Measurements from ENCODE around the gene GOLGB1.

The GOLGB1 gene

GRCh38 chr3:121627211-121627610, 122.3 kb downstream of the GOLGB1 start:
- DNase-seq, result no peak

- no peak for DNase-seq
Measured at GRCh38 chr3:121626495-121626894, 123.0 kb downstream of the GOLGB1 start.

GRCh38 chr3:121624147-121624899, 125.2 kb downstream of the GOLGB1 start:
- no peak for DNase-seq

DNA sequence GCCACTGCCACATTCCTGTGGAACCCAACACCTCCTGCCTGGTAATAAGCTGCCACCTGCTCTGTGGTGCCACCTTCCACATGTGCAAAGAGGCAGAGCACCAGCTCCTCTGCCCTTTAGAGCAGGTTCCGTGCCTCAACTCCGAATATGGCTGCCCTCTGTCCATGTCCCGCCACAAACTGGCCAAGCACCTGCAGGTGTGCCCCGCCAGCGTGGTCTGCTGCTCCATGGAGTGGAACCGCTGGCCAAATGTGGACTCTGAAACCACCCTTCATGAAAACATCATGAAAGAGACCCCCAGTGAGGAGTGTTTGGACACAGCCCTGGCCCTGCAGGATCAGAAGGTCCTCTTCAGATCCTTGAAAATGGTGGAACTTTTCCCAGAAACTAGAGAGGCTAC, 128.1 kb downstream of the GOLGB1 start:
- DNase-seq, result no peak

DNA sequence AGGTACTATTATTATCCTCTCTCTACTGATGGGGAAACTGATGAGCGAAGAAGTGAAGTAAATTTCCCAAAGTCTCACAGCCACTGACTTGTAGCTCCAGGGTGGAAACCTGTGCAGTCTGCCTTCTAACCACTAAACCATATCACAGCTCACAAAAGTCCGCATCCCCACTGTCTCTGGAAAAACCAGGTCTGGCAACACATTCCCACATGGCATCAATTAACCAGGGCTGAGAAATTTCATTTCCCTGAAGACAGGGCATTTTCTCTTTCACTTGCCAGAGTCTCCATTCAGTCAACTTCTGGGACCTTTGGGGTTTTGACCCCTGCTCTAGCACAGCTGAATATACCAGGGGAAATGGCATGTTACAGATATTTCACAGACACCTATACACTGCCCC, 129.8 kb downstream of the GOLGB1 start:
- no peak for DNase-seq

Measured in DMS 273 treated with DMSO at 0.1 percent for 48 hours (cell line).